CD4-positive, alpha-beta T cell treated with Interleukin-21 for 1 hour (primary cell): ENCODE results near the gene KY.
A peak's percentile ranks its signal among the peaks of the same experiment; 100 is the strongest.

ENCODE experiments used
- DNase-seq: peaks from one replicate; pipeline ENCODE4 v3.0.0-alpha.2; 2020

Gene KY

GRCh38 chr3:134642445-134643149, 8.2 kb downstream of the KY start:
- no peak for DNase-seq

- no peak for DNase-seq
Measured at GRCh38 chr3:134641671-134642300, 9.0 kb downstream of the KY start.

- peak; percentile 4 for DNase-seq
Measured at GRCh38 chr3:134640872-134641470, 9.9 kb downstream of the KY start.

GRCh38 chr3:134640378-134640777, 10.4 kb downstream of the KY start:
- no peak for DNase-seq

- DNase-seq: no peak
Measured at GRCh38 chr3:134638385-134639030, 12.3 kb downstream of the KY start.

- no peak for DNase-seq
Measured at GRCh38 chr3:134636406-134636805, 14.4 kb downstream of the KY start.

- no peak for DNase-seq
Measured at GRCh38 chr3:134630506-134630905, 20.3 kb downstream of the KY start.

- DNase-seq: no peak
Measured at GRCh38 chr3:134628884-134629283, 21.9 kb downstream of the KY start.

- no peak for DNase-seq
Measured at GRCh38 chr3:134627831-134628230, 23.0 kb downstream of the KY start.

- DNase-seq: no peak
Measured at GRCh38 chr3:134625885-134626741, 24.7 kb downstream of the KY start.

GRCh38 chr3:134625462-134625861, 25.4 kb downstream of the KY start:
- DNase-seq: no peak

GRCh38 chr3:134624537-134625287, 26.1 kb downstream of the KY start:
- no peak for DNase-seq

- no peak for DNase-seq
Measured at GRCh38 chr3:134623615-134624245, 27.1 kb downstream of the KY start.

- no peak for DNase-seq
Measured at GRCh38 chr3:134622806-134623365, 27.9 kb downstream of the KY start.

GRCh38 chr3:134621854-134622253, 29.0 kb downstream of the KY start:
- DNase-seq: no peak

GRCh38 chr3:134620476-134621115, 30.2 kb downstream of the KY start:
- DNase-seq: no peak

GRCh38 chr3:134619884-134620445, 30.9 kb downstream of the KY start:
- DNase-seq: no peak

GRCh38 chr3:134619301-134619615, 31.6 kb downstream of the KY start:
- DNase-seq: no peak

GRCh38 chr3:134618478-134619300, 32.1 kb downstream of the KY start:
- DNase-seq: no peak
